HG03175 (cell line): Measurements from ENCODE around the gene POTEB.
"Not testable (repeated sequence)": the region's sequence is repeated elsewhere in the genome, so short reads cannot be mapped to it uniquely, and the experiment has no call there.

ENCODE experiments used
- ATAC-seq: cut with Tn5 transposase; IDR thresholded peaks from one replicate; pipeline ENCODE4 v1.9.1; 2021; ENCODE audit warnings: mild to moderate bottlenecking, moderate library complexity; ENCODE audit not compliant: unreplicated experiment

The POTEB gene

DNA sequence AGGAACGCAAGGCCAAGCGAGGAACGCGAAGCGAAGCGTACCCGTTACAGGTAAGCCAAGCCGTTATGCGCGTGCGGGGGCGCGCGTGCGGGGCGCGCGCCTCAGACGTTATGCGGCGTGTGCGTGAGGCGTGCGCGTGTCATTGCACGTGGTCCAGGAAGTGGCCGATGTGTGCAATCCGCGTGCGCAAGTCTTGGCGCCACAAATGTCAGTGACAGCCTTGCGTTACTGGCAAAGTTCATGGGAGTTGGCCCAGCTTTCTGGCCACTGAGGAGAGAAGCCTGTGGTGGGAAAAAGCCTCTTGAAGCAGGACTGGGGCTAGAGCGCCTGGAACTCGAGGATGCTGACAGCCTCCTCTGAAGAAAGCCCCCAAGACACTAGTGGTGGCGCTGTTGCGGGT is at the start of gene POTEB:
TSS of gene POTEB (minus strand) at position 101 of the 400 bp plus-strand sequence. CDS start 489 bp downstream, outside the sequence.
- ATAC-seq, result not testable (repeated sequence)

DNA sequence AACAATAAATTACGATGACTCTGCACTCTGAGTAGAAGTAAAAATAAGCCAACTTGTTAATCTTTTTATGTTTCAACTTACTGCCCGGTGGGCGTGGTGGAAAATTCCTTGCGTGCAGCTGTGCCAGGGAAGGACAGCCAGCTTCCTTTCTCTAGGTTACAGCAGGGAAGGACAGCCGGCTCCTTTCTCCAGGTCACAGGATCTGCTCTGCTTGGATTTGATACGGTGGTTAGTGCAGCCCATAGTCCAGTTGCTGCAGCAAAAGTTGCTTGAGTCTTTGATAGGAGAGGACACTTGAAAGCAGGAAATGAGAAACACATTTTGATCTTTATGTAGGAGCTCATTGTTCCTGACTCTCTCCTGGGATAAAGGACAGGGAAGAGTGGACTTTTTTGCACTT is 13.4 kb upstream of the POTEB start:
- ATAC-seq, result not testable (repeated sequence)

DNA sequence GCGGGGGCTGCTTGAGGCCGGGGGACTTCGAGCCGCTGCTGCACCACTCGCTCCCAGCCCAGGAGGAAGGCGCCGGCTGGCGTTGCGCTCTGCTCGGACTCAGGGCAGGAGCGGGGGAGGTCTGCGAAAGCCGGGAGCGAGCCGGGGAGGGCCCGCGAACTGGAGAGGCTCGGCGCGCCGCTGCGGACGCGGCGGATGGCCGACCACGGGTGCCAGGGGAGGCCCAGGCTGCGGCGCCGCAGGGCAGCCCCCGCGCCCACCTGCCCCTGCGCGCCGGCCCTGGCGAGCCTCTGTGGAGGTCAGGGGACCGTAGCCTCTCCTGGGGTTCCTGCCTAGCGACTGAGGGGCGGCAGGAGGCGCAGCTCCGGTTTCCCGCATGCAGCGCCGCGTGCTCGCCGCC is 12.0 kb upstream of the POTEB start:
- not testable (repeated sequence) for ATAC-seq

DNA sequence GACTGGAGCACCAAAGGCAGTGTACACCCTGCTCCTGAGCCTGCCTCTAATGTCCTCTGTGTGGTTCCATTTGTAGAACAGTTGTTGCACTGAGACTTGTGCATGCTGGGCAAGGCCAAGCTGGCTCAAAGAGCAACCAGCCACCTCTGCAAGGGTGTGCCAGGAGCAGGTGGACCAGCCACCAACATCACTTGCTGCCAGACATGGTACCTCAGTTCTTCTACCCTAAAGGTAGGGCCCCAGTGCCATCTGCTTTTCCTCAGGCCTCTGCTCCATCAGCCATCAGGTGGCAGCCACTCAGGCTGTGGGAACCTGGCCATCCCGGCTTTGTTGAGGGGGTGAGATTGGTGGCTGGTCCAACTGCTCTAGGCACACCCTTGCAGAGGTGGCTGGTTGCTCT is 38.7 kb downstream of the POTEB start:
- ATAC-seq, result not testable (repeated sequence)
